ENCODE data around the gene AIFM1. TPM values are rescaled to one million over a fixed set of nuclear protein-coding genes. Genes with fewer than 3 reads are reported as not detected.
"Not testable (repeated sequence)": the region's sequence is repeated elsewhere in the genome, so short reads cannot be mapped to it uniquely, and the experiment has no call there.

The AIFM1 gene
- total RNA-seq, 1 donor from 2014 or later: 14.0 TPM

DNA sequence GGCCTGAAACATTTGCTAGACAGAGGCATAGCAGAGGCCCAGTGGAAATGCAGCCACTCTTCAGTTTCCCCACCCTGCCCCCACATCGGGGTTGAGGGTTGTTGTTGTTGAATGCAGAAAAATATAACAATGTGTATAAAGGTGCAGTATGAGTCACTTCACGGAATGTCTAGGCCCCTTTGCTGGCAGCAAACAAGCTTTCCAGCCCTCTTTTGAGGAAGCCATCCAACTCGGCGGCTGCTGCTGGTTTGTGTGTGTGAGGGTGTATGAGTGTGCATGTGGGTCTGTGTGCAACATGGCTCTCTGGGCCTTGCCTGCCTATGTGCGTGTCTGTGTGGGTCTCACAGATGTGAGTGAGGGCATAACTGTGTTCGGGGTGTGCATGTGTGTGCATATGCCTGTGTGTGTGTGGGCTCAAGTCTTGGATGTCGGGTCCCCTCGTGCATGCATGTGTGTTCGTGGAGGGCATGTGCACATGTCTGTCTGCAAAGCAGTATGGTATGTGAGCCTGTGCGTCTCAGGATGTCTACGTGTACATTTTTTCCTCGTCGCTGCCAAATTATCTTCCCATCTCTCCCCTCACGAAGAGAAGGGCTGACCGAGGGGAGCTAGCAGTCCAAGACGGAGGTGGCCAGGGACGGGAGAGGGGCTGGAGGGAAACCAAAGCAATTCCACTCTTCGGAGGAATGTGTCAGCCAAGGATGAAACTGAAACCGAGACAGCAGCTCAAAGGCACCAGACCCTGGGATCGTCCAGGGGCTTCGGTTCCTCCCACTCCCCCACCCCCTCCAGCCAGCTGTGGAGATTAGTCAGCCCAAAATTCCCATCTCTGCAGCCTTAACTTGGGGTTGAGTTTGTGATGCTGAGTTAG, 47.0 kb downstream of the AIFM1 start:
- peak; percentile 82 for DNase-seq

DNA sequence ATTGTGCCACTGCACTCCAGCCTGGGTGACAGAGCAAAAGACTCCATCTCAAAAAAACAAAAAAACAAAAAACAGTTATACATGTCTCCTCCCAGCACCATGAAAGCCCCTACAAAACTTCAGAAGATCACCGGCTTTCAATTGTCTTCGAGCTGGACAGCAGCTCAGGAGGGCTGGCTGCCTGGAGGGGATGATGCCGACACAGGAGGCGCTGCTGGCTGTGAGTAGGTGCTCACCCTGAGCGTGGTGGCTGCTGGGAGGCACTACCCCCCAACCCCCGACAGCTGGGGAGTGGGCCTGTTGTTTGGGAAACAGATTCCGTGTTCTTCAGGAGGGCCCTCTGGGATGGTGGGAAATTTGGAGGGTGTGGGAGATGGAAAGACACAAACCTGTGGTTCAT, 48.5 kb downstream of the AIFM1 start:
- no peak for DNase-seq

DNA sequence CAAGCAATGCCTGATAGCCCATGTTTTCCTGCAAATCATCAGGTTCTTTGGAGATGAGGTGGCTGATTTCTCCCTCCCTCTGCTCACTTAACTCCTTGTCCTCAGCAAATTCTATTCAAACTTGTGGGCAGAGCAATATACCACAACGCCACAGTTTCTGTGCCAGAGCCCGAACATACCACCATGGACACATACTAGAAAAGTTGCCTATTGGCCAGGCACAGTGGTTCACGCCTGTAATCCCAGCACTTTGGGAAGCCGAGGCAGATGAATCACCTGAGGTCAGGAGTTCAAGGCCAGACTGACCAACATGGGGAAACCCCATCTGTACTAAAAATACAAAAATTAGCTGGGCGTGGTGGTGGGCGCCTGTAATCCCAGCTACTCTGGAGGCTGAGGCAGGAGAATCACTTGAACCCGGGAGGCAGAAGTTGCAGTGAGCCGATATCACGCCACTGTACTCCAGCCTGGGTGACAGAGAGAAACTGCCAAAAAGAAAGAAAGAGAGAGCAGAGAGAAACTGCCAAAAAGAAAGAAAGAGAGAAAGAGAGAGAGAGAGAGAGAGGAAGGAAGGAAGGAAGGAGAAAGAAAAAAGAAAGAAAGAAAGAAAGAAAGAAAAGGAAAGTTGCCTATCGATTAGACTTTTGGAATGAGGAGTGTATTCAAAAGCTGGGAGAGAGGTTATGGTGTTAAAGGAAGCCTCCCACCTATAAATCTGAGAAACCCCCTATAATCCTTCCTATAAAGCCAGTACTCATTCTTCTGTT, 50.3 kb downstream of the AIFM1 start:
- not testable (repeated sequence) for DNase-seq

DNA sequence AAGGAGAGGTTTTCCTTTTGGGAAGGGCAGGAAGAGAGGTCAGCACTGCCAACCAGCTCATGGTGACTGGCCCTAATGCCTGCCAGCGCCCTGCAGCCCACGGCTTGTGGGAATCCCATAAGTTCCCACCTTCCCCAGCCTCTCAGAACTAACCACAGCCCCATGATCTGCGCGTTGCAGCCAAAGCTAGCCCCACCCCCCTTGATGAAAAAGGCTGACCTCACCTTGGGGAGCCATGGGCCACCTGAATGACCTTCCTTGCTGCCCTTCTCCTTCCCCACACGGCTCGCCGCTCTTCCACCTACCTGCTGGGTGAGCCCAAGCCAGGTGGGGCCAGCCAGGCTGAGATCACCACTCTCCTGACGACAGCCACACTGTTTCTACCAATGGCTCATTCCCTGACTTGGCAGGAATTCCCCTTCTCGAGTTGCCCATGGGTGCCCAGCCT, 51.5 kb downstream of the AIFM1 start:
- no peak for DNase-seq

DNA sequence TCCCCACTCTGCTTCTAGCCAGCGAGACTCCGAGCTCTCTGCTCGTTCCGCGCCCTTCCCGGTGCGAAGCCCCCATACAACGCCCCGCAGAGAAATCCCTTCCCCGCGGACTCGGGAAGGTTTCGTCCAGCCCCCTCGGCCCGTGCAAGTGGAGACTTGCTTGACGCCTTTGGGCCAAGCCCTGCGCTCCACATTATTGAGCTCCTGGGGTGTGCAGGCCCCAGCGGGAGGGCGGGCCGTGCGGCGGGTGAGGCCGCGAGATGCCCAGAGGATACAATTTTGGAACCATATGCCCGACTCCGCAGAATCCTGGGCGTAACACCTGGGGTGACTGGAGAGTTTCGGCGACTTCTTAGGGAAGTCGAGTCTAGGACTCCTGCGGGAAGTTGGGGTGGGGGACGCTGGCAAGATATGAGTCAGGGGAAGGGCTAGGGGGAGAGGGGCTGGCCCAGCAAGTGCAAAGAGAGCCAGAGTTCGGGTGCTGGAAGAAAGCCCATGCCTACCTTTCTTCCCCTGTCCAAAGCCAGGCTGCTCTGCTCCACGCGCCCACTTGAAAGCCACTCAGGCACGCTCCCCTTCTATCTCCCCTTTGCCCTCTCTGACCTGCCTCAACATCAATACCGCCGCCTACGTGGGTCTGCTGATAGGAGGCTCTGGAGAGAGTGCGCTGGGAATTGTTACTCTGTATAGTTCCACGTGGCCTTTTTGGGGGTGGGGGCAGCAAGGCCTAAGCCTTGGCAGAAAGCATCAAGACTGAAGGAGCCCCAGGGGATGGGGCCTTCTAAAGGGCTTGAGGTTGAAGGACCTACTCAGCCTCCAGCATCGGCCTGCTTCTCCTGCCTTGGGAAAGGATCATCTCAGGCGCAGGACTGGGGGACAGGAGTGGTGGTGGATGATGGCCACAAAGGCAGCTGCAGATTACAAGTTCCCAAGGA, 54.2 kb downstream of the AIFM1 start:
- no peak for DNase-seq

DNA sequence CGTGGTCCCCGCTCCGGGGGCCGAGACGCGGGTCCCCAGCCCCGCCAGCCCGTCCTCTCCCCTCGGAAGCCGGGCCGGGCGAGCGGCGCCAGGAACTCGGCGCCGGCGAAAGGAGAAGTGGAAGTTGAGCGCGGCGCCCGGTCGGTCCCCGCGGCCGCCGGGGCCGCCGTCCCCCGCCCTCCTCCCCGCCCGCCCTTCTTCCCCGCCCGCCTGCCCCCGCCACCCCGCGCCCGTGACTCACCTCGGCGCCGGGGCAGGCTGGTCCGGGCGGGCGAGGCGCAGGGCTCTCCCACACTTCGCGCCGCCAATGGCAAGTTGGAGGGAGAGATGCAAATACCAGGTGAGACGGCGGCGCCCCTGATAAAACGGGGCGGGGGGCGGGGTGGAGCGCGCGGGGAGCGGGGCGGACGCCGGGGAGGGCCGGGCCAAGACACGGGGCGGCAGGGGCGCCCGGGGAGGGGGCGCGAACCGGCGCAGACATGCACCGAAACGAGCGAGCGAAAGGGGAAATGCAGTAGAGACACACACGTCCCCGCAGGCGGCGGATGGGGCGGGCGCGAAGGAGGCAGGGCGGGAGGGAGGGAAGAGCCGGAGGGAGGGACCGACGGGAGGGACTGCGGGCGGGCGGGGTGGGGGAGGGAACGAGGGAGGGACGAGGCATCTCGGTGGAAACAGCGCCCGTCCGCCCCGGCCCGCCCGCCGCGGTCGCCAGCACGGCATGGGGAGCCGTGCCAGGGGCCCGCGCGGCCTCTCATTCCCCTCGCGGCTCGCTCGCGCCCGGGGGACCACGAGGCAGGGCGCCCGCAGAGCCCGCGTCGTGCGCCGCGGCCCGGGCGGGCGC, 55.0 kb downstream of the AIFM1 start, which contains the start of gene ELF4:
TSS of gene ELF4 (minus strand) at position 119 of the 841 bp plus-strand sequence. CDS start 29,167 bp downstream, outside the sequence.
- peak; percentile 61 for DNase-seq

DNA sequence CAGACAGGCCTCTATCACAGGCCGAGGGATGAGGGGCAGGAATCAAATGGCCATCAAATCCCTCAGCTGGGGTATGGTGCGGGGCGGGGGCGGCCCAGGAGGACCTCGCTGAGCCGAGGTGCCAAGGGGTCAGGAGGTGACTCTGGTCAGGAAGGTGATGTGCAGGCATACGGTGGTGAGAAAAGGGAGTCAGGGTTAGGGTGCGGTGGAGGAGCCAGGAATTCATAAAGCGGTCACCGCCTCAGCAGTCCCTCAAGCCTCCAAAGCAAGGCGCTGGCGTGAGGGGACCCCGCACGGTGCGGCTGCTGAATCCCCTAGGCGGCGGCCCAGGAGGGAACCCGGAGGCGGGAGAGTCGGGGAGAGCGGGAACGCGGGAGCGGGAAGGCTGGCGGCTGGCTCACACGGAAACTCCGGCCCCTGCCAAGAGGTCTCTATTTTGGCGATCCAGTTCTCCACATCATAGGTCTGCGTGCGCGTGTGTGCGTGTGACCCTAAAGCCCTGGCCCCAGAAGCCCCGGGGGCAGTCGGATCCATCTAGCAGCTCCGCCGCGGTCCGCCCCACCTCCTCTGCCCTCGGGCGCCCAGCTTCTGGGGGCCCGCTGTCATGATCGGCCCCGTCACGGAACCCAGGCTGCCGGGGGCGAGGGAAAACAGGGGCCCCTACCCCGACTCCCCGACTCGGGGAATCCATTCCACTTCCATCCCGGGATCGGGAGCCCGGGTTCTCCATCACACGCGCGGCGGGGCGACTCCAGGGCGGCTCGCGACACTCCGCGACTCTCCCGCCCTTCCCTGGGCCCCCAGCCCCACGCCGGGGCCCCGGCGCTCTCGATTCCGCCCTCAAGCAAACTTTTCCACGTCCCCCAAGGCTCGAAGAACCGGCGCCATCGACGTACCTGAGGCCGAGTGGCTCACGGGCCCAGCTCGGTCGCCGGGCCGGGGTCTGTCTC, 55.9 kb downstream of the AIFM1 start:
- DNase-seq: no peak

DNA sequence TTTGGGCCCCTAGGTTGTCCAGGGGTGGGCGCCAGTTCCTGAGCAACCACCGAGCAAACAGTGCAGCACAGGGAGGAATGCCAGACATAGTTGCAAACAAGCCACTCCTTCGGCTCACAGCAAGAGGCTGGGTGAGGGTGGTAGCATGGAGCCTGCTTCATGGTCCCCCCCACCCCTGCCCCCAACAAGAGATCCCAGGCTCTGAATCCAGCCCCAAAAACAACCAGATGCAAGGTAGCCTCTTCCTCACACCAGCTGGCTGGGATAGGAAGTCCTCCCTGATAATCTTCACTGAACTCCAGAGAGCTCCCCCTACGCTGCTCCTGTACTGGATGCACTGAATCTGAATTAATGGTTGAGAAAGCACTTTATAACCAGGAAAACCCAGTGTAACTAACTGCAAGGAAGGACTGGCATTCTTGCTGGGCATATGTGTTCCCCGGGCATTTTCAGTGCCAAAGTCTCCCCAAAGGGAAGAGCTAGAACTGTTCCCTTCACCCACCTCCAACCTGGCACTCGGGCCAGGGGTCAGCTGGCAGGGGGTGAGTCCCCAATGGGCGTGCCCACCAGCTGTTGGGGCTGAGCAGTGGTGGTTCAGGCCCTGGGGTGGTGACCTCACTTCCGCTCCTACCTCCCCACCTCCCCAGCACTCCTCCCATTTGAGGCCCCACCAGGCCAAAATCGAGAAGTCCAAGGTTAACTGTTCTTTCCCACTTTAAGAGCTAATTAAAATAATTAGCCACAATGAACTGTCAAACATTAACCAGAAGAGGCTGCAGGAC, 56.8 kb downstream of the AIFM1 start:
- peak; percentile 35 for DNase-seq

DNA sequence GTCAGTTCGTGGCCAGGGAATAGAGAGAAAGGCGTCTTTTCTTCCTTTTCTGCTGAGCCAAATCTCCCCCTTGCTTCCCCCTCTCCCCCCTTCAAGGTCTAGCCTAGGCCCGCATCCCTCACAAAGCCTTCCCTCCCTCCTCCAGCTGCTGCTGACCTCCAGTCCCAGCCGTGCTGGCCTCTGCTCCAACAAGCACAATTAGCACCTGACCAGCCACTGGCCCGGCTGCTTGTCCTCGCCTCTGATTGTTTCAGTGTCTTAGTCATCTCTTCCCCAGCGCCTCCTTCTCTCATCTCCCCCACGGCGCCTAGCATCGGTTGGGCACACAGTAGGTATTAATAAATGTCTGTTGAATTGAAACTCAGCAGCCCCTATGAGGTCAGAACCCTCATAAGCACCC, 59.6 kb downstream of the AIFM1 start:
- DNase-seq: peak; percentile 67

DNA sequence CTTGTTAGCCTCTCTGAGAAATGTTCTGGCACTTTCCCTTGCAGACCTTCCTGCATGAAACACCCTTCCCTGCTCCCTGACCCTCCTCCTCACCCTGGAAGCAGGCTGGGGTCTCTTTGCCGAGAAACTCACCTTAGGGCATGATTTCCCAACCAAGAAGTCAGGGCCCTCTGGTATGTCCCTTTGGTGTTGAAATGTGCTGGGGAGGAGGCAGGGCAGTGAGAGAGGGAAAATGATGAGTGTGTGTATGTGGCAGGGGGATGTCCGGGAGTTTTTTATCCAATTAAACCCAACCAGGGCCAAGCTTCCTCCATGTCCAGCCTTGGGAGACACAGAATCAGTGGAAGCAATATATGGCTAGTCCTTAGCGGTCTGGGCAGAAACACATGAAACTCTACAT, 60.4 kb downstream of the AIFM1 start:
- DNase-seq: no peak

DNA sequence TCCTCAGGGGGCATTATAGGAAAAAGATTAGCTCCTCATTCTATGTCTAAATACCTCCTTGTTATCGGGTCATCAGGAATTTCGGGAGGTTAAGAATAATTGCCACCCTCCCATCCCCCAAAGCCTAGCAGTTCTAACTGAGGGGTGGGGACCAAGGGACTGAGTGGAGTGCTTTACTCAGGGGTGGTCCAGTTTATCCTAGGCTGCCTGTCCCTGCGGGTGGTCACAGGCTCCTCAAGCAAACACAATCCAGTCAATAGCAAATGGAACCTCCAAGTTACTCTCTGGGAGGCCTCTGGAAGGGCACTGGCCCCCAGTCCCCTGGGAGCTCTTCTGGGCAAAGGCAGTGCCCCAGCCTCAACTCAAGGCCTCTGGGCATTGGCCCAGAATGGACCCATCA, 62.0 kb downstream of the AIFM1 start:
- DNase-seq: no peak

DNA sequence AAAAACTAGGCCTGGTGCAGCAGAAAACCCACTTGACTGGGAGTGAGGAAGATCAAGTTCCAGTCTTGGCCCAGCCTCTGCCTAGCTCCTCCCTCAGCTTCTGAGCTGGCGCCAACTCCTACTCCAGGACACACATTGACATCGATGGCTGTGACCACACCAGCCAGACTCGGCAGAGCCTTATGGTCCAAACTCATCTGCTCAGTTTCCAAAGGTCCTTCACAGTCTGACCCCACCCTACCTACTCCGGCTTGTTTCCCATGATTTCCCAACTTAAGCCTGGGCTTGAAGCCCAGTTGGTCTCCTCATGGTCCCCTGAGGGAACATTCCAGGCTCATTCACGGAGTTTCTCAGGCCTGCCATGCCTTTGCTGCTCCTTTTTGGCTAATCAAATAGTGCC, 65.5 kb downstream of the AIFM1 start:
- DNase-seq: no peak

DNA sequence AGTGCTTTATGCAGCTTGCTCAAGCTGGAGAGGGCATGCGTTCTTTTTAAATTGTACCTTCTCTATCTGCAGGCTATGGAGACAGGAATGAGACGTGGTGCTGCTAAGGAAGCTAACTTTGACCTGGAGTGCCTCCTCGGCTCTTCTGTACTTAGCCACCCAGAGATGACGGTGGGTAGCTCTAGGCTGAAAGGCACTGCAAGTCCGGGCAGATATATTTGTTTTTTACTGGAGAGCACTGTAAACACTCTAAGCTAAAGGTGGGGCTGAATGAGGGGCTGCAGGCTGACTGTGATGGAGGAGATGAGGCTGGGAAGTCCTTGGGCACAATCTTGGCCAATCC, 67.5 kb downstream of the AIFM1 start:
- no peak for DNase-seq

DNA sequence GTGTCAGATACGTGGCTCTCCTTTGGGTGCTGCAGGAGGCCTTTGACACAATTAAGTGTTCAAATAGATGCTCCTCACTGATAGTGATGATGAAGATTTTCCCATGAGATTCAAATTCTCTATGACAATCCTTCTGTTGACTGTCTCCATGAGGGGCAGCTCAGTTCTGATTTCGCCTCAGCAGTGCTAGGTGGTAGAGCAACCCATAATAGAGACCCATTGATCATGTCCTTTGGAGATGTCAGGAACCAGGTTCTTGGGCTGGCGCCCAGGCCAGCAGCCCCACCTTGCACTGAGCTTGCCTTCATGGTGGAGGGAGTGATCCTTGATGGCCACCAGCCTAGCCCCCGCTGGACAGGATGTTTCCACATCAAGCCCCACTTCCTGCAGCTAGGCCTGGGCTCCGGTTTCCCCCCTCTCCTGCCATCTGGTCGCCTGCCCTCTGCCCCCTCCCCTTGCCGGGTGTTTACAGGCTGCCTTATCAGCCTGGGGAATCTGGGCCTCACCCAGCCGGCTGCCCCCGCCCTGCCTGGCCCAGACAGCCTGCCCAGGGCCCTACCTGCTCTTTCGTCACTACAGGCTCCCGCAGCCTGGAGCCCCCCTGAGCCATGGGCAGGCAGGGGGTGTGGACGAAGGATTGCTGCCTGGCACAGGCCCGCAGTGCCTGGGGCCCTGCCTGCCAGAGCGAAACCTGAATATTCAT, 68.0 kb downstream of the AIFM1 start:
- DNase-seq: peak; percentile 82

DNA sequence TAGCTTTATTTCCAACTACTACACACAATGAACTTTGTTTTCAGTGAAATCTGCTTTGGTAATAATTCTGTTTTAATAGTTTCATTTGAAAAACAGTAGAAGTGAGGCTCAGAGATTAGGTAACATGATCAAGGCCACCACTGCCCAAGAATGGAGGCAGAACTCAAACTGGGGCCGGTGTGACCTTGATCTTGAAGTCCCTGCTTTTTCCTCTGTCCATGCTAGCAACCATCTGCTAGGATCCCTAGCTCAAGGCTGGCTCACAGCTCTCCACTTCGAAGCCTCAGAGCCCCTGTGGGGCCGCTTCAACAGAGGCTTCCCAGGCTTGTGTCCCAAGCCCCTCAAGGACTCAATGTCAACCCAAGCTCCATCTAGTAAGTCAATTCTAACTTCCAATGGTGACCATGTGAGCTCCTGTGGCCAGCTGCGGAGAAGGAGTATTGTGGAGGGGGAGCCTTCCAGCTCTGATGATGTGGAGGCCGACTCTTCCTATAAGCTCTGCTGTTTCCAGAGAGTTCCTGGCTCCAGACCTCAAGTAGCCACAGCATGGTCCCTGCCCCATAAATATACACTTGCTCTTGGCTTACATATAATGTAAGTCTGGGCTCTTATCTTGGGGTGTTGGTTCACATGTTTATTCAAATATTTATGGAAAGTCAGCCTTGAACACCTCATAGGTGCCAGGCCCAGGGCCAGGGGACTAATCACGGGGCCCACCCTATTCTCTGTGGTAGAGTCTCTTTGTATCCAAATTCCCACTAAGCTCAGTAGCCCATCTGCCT, 70.2 kb downstream of the AIFM1 start:
- DNase-seq: no peak

DNA sequence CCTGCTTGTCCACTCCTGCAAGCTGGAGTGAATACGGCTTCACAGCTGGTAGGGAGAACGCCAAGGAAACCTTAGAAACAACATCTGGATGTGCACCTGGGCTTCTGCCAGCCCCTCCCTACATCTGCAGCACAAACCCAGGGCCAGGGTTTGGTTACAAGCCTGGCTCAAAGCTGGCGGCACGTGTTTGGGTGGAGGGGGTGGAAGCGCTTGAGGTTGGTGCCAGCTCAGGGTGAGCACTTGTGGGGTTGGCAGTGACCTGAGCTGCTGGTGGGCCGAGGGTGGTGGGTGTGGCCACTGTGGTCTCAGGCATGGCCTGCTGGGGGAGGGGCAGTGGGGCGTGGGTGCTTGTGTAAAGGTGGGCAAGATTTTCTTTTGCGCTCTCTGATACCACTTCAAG, 70.9 kb downstream of the AIFM1 start:
- DNase-seq: no peak

DNA sequence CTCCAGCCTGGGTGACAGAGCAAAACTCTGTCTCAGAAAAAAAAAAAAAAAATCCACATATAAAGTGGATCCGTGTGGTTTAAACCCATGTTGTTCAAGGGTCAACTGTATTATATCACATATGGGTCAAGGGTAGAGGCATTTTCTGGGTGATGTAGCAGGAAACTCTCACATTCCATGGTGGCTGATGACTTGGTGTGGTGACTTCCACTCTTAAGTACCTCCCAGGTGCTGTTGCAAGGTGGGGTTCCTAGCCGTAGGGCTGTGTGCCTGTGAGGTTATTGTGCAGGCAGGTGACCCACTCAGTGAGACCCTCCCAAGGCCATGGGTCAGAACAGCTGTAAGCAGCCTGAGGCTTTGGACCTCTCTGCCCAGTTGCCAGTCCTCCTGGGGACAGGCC, 72.4 kb downstream of the AIFM1 start:
- DNase-seq: no peak

DNA sequence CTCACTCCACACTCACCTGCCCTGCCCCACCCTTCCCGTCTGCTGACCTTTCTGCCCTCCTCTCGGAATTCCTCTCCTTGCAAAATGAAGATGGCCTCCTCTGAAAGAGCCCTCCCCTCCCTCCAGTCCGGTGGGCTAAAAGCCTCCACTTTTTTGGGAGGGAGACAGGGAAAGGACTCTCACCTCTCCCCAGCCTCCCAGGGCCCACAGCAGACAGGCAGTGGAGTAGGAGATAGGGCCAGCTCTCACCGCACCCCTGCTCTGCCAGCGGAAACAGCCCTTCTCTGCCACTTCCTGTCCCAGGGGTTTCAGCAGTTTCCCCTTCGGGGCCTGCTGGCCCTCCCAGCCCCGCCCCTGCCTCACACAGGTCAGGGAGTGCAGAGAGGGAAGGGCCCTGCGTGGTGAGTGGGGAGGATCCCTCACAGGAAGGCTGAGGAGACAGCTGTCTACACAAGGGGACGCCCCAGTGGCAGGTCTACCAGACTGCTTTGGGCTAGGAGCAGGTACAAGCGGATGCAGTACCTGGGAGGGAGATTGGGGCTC, 73.6 kb downstream of the AIFM1 start:
- peak; percentile 52 for DNase-seq
